Lower leg skin (tissue), 4 donors: ENCODE results near the gene ADD1. TPM values are rescaled to one million over a fixed set of nuclear protein-coding genes. Genes with fewer than 3 reads are reported as not detected.
"Not testable (repeated sequence)": the region's sequence is repeated elsewhere in the genome, so short reads cannot be mapped to it uniquely, and the experiment has no call there.

ENCODE experiments used
- DNase-seq, 2 donors: peaks; one replicate each; pipeline ENCODE4 v3.0.0-alpha.2; 2019; ENCODE audit warnings: low spot score in 2 of 2
- H3K4me3 ChIP-seq: fragments of 200-600 bp; sonication (generic); 2 replicates; pipeline ENCODE4 v1.5.1; 2017; ENCODE audit warnings: mild to moderate bottlenecking, low read depth; ENCODE audit not compliant: poor library complexity, severe bottlenecking
- CTCF ChIP-seq, 3 donors: fragments of 450-650 bp; IDR thresholded peaks; one replicate each; pipeline ENCODE4 v1.5.1; 2016; ENCODE audit warnings: antibody characterized with exemption in 3 of 3, mild to moderate bottlenecking in 3 of 3, moderate library complexity in 2 of 3
- POLR2A ChIP-seq, 2 donors: fragments of 450-650 bp; IDR thresholded peaks; one replicate each; pipeline ENCODE4 v1.6.1; 2016 to 2017; ENCODE audit warnings: antibody characterized with exemption in 2 of 2, mild to moderate bottlenecking in 1 of 2, moderate library complexity in 1 of 2
- WGBS, 2 donors: methylation state at CpG; one replicate each; pipeline ENCODE4 v1.1.5; 2018; 5-methylcytosine and 5-hydroxymethylcytosine counted together
- intact Hi-C: fragments of 100-400 bp; cut with DNase I; formaldehyde crosslinking; loops from one replicate; pipeline ENCODE4 v1.15.0; 2023; ENCODE audit warnings: low total_unique reads
- total RNA-seq, 4 donors: library from RNA; depleted of rRNA; stranded (reverse); fragments of >200 nt; gene quantifications; one replicate each; pipeline ENCODE4 v1.1.0, GENCODE V29; 2016

The ADD1 gene
- total RNA-seq, 4 donors from 2014 or later, result 102 to 153 (median 135) TPM

DNA sequence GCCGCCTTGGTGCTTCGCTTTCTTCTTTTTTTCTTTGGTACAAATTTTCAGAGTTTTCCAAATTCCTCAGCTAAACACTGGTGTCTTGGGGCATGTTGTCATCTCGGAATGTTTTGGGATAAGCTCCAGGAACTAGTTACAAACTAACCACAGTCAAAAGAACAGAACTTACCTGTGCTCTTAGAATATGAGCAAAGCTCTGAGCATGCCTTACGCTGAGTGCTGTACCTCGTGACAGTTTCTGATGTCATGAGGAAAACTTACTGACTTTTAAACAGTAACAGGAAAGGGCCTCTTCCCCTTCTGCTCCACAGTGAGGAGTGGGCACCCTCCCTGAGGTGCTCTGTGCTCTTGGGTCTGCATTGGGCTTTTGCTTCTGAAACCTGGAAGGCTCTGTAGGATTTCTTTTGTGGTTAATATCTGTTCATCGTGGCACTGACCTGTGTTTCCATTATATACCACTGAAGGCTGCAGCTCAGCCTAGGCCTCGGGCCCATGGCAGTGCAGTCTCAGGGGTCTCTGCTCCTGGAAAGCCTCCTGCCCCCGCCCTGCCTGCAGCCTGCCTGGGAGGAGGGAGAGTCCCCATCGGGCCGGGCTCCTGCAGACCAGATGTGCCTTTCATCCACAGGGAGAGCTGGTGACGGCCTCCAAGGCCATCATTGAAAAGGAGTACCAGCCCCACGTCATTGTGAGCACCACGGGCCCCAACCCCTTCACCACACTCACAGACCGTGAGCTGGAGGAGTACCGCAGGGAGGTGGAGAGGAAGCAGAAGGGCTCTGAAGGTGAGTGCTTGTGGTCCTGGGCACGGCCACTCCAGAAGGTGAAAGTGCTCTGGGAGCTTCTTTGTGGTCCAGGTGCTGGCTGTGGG lies 70.8 kb downstream of the ADD1 start:
- no peak overlapping the region for H3K4me3 ChIP-seq
- TF ChIP-seq CTCF (IDR thresholded peaks at IDR 0.05), result no peak
- TF ChIP-seq POLR2A (IDR thresholded peaks at IDR 0.05), result no peak
- WGBS, 2 donors, result 64 to 78% methylated on average over 12 to 14 of the region's 16 CpGs
- intact Hi-C loops, result no loop called here
- peak in 1 of 2 donors; percentile 76 for DNase-seq

GRCh38 chr4:2915789-2916188 lies 72.1 kb downstream of the ADD1 start:
- peak in 1 of 2 donors; percentile 50 for DNase-seq
- intact Hi-C loops, result no loop called here
- no peak overlapping the region for H3K4me3 ChIP-seq
- 86 to 90% methylated on average over 9 of the region's 9 CpGs for WGBS, 2 donors
- TF ChIP-seq CTCF (IDR thresholded peaks at IDR 0.05) (no peak), POLR2A (IDR thresholded peaks at IDR 0.05) (no peak)

DNA sequence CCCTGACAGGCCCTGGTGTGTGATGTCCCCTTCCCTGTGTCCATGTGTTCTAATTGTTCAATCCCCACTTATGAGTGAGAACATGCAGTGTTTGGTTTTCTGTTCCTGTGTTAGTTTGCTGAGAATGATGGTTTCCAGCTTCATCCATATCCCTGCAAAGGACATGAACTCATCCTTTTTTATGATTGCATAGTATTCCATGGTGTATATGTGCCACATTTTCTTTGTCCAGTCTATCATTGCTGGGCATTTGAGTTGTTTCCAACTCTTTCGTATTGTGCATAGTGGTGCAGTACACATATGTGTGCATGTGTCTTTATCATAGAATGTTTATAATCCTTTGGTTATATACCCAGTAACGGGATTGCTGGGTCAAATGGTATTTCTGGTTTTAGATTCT lies 73.1 kb downstream of the ADD1 start:
- intact Hi-C loops, DNase-seq, H3K4me3 ChIP-seq: not testable (repeated sequence)
- WGBS, 2 donors, result 98 to 99% methylated on average over 2 of the region's 2 CpGs

- DNase-seq, H3K4me3 ChIP-seq, intact Hi-C loops: not testable (repeated sequence)
- 72 to 77% methylated on average over 2 of the region's 2 CpGs for WGBS, 2 donors
Observed at GRCh38 chr4:2918300-2918699, 74.7 kb downstream of the ADD1 start.

DNA sequence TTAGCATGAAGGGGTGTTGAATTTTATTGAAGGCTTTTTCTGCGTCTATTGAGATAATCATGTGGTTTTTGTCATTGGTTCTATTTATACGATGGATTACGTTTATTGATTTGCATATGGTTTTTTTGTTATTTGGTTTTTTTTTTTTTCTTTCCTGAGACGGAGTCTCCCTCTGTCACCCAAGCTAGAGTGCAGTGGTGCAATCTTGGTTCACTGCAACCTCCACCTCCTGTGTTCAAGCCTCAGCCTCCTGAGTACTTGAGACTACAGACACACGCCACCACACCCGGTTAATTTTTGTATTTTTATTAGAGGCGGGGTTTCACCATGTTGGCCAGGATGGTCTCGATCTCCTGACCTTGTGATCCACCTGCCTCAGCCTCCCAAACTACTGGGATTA lies 75.1 kb downstream of the ADD1 start:
- 94 to 96% methylated on average over 8 of the region's 8 CpGs for WGBS, 2 donors
- H3K4me3 ChIP-seq, intact Hi-C loops: not testable (repeated sequence)
- peak in 1 of 2 donors; percentile 65 for DNase-seq

DNA sequence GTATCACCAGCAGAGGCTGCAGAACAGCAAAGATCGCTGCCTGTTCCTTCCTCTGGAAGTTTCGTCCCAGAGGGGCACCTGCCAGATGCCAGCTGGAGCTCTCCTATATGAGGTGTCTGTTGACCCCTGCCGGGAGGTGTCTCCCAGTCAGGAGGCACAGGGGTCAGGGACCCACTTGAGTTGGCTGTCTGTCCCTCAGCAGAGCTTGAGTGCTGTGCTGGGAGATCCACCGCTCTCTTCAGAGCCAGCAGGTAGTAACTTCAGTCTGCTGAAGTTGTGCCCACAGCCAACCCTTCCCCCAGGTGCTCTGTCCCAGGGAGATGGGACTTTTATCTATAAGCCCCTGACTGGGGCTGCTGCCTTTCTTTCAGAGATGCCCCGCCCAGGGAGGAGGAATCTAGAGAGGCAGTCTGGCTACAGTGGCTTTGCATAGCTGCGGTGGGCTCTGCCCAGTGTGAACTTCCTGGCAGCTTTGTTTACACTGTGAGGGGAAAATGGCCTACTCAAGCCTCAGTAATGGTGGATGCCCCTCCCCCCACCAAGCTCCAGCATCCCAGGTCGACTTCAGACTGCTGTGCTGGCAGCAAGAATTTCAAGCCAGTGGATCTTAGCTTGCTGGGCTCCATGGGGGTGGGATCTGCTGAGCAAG lies 78.9 kb downstream of the ADD1 start:
- DNase-seq, result peak in 1 of 2 donors; percentile 74
- WGBS, 2 donors, result 72 to 74% methylated on average over 7 of the region's 7 CpGs
- intact Hi-C loops, result not testable (repeated sequence)

GRCh38 chr4:2923141-2923551 lies 79.5 kb downstream of the ADD1 start:
- DNase-seq, result peak in 1 of 2 donors; percentile 70
- WGBS, 2 donors, result 73% methylated on average over 9 to 10 of the region's 10 CpGs
- no peak overlapping the region for H3K4me3 ChIP-seq
- intact Hi-C loops, result no loop called here
- TF ChIP-seq POLR2A (IDR thresholded peaks at IDR 0.05) (no peak), CTCF (IDR thresholded peaks at IDR 0.05) (no peak)

More for the DNA sequence above, 78.9 kb downstream of the ADD1 start:
- H3K4me3 ChIP-seq, result not testable (repeated sequence)
